GM18861 (cell line): ENCODE results near the gene PRCC.

Experiments
- ATAC-seq: cut with Tn5 transposase; IDR thresholded peaks from one replicate; pipeline ENCODE4 v1.9.1; 2021; ENCODE audit not compliant: unreplicated experiment

The PRCC gene

DNA sequence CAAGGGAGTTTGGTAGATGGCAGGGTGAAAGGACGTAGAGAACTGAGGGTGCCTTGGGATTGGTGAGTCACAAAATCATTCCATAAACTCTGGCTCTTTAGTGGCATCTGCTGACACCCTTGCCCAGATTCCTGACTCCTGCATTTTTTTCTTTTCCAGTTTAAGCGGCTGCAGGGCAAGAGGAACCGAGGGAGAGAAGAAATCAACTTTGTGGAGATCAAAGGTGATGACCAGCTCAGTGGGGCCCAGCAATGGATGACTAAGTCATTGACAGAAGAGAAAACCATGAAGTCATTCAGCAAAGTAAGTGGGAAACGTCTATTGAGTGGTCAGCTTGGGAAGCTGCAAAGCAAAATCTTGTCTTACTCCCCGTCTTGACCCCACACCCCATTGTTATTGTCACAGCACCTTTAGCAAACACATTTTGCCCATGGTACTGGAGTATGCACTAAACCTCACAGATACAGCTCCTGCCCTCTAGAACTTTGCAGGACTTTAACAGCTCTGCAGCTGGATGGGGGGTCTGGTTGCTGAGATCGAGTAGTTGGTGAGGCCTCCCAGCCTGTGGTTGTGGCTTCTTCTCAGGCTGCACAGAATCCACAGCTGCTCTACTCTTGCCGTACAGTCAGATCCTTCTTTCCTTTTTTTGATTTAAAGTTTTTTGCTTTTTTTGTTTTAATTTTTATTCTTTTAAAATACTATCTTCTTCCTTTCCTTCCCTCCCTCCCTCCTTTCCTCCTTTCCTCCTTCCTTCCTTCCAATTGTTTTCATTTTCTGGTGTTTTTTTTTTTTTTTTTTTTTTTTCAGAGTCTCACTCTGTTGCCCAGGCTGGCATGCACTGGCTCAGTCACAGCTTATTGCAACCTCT, 27.4 kb downstream of the PRCC start:
- no peak for ATAC-seq

DNA sequence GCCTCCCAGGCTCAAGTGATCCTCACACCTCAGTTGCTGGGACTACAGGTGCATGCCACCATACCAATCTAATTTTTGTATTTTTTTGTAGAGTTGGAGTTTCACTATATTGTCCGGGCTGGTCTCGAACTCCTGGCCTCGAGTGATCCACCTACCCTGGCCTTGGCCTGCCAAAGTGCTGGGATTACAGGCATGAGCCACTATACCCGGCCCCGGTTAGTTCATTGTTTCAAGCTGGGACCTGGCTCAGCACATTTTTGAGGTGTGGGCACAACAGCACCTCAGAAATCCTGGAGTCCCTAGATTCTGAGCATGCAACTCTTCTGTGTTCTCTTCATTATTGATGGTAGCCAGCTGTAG, 28.0 kb downstream of the PRCC start:
- no peak for ATAC-seq

DNA sequence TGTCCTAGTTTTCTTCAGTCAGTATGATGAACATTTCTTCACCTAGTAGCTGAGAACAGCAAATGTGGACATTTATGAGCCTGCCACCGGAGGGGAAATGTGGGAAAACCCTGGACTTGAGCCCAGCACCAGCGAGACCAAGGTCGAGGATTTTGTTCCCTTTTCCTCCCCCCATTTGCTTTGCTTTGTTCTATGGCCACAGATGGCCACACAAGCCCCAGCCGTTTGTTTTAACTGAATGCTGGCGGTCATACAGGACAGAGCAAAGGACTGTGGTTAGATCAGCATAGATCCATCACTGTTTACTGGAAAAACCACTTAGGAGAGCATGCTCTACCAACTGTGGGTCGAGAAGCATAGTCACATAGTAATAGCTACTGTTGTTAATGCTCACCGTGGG, 28.5 kb downstream of the PRCC start:
- no peak for ATAC-seq

DNA sequence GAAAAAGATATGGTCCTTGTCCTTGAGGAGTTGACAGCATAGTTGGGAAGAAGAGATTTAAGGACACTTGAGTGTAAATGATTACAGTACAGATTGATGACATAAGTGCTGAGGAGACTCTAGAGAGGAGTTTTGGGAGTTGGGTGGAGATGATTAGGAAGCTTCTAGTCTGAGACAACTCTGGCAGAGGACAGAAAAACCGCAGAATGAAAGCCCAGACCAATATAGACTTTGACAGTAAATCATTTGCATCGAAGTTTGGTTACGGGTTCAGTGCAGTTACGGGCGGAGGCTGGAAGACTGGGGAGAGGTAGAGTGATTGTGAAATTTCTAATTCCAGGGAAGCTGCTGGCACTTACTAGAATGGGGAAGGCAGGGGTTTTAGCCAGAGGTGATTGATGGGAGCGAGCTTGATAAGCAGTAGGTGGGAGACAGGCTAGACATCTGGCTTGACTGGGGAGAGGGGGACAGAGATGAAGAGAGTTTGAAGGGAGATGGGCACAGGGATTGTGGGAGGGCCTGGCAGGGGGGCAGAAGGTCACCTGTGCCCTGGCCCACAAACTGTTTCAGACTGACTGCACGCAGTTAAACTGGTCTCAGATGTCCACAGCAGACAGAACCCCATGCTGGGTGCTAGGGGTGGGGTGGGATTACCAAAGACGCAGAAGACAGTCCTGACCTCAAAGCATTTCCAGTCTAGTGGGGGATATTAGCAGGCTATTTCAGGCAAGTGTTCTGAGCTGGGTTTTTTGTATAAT, 29.2 kb downstream of the PRCC start:
- no peak for ATAC-seq

DNA sequence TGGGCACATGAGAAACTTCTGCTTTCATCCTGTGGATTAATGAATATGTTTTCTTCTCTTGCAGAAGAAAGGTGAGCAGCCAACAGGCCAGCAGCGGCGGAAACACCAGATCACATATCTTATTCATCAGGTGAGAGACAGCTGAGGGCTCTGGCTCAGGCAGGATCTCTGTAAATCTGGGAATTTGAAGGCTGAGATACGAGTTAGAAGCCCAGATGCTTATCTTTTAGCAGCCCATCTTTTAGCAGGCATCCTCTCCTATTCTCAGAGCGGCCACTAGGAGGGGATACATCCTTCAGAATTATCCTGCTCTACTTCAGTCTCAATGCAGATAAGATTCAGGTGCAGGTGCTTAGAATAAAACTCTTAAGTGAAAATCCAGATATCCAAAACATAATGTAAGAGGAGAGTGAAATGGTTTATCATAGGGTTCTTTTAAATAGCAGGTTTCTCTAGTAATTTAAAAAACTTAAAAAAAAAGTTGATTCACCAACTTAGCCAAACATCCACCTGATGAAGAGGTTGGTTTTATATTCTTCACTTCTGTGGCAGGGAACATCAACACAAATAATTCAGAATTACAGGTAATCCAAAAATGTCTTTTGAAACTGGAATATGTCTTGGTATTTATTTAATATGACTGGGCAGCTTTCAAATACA, 30.0 kb downstream of the PRCC start:
- ATAC-seq: no peak

DNA sequence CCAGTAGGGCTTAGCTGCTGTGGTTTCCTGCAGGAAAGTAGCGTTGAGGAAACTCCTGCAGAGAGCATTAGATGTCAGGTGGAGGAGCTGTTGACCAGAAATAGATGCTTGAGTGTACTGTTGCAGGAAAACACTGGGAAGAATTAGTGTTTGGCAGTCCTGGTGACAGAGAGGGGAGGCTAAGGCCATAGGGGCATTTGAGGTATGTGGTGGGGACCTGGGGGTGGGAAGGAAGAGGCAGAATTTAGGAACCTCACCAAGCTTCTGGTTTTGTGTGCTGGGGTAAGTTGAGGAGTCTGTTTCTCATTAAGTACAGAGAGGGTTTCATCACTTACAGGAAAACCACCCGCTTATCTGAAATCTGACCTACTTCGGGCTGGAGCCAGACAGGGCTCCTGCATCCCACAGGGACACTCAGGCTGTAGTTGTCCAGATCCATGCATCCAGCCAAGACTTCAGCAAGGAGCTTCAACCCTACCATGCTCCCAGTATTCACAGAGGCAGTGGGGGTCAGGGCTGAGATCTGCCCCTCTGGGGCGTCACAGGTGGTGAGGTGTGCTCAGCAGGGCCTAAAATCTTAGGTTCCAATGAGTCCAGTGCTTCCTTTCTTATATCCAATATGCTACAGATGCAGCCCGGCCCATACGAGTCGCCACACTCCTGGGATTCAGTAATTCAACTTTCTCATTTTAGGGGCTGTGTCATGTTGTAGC, 34.2 kb downstream of the PRCC start:
- no peak for ATAC-seq

DNA sequence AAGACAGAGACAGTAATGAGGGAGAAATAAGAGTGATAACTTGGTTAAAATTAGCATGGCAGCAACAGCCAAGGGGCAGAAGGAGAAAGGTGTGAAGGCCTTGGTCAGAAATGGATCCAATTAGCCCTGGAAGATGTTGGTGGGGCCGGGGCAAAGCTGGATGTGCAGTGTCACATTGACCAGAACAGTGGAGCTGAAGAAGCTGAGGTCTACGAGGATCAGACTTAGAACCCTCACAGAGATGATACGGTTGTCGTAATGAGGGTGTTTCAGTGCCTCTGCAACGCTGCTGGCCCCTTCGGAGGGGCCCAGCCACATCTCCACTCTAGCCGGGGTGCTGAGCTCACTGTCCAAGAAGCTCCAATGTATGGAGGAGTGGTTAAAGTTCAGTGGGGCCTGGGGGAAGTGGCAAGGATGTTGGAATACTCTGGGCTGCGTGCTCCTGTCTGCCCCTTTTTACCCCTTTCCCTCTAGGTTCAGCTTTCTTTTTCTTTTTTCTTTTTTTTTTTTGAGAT, 35.1 kb downstream of the PRCC start:
- no peak for ATAC-seq

DNA sequence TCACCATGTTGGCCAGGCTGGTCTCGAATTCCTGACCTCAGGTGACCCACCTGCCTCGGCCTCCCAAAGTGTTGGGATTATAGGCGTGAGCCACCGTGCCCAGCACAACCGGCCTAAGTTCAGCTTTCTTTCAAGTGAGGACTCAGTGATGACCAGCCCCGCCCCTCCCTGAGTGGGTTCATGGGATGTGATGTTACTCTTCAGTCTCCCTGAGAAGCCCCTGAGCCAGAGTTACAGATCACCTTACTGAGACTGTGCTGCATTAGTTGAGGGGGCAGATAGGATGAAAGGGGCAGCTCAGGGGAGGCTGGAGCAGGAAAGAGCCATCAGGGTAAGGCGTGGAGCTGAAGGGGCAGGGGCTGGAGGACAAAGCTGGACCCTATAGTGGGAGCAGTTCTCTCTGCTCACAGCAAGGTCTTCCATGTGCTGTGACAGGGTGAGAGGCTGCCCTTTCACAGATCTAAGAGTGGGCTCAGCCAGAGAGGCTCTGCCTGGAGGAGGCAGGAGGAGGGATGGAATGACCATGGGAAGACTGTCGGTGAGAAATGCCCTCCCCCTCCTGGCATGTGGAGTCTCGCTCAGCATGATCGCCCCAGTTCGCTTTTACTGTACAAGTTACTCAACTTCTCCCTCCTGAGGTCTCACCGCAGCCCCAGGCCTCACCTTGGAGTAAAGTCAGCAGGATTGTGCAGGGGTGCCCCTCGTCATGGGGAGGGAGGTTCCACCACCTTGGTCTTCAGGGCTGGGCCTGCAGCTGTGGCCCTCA, 35.9 kb downstream of the PRCC start:
- ATAC-seq: no peak

DNA sequence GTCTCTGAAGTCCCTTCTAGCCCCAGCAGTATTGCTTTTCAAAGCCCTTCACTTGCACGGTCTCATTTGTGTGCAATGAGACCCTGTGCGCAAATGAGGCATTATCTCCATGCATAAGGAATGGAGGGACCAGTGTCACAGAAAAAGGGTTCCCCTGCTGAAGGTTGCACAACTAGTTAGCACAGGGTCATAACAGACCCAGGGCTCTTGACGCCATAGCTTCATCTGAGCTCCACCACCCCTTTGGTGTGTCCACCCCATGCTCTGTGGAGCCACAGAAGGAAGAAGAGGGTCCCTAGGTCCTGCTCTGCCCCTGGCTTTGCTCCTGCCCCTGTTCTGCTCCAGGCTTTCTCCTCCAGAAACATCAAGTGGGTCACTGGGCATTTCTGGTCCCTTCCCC, 36.7 kb downstream of the PRCC start:
- ATAC-seq: no peak

DNA sequence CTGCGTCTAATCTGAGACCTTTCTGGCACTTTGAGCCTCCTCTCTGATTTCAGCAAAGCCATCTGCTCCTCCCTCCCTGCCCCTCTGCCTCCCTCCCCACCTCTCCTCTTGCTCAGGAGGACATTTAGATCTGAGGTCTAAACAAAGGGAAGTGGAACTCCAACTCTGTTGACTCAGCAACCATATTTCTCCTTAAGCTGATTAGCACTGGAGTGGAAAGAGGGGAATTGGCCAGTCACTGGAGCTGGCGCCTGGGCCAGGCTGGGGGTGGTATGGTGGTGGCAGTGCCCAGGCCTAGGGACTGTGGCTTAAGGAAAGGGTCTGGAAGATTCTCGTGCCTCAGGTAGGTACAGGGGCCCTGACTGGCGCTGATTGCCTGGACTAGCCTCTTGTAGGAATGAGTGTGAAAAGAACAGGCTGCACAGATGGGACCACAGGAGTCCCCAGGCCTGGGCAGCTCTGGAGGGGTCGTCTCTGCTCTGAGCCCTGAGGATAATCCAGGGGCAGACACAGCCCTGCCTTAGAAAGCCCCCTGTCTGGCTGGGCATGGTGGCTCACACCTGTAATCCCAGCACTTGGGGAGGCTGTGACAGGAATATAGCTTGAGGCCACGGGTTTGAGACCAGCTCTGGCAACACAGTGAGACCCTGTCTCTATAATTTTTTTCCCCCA, 37.4 kb downstream of the PRCC start:
- no peak for ATAC-seq

DNA sequence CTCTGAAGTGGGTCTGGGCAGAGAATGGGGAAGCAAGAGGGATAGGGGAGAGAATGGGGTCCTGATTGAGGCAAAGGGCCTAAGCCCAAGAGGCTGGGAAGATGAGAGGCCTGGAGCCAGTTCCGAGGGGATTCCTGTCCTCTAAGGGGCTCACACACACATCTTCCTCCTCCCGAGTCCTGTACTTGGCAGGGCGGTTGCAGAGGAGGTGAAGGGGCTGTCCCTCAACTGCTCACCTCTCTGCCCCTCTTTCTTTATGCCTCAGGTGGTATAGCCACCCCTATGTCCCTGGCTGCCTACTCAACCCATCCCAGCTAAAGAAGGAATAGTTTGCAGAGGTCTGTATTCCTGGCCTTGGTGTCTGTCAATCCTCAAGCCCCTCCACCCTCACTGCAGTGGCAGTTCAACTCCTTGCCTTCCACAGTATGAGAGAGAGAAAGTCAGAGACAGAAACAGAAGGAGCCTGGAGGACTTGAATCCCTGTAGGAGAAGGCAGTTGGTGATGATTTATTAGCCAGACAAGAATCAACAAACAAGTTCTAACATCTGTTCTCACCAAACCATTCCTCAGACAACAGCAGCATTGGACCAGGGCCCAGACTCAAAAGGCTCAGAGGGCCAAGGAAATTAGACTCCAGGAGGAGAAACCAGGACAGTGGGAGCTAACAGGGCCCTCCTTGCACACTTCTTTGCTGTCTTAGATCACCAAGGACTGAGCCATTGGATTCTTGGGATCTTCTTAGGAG, 38.6 kb downstream of the PRCC start:
- ATAC-seq: no peak

DNA sequence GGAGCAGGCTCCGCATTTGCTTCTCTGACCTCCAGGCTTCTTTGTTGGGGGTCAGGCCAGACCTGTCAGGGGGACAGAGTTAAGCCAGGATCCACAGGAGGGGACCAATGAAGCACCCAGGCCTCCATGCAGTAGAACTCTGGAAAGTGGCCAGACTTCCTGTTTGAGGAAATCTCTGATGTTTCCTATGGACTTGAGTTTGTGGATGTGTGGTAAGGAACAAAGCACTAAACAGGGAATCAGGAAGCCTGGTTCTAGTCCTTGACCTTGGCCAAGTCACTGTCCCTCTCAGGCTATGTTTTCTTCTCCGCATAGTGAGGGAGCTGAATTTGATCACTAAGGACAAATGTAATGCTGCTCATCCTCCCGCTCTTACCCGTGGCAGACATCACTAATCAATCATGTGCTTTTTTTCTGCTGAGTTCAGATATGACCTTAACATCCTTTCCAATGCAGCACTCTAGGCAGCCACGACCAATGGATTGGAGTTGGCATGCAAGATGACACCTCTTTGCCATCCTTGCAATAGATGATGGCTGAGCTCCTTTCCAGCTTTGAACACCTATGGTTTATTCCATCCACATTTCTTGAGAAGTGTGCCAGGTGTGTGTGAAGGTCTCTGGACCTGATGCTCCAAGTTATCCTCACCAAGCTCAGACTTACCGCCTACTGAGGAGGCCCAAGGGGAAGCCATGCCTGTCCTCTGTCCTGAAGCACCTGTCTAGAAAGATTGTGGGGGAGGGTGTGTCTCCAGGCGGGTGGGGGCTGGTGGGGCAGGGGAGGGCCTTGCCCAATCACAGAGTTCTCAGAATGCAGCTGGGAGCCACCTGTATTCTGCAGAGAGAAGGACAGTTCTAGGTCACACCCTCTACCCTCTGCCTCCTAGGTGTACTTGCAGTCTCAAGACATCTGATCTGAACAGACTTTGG, 39.4 kb downstream of the PRCC start:
- no peak for ATAC-seq

DNA sequence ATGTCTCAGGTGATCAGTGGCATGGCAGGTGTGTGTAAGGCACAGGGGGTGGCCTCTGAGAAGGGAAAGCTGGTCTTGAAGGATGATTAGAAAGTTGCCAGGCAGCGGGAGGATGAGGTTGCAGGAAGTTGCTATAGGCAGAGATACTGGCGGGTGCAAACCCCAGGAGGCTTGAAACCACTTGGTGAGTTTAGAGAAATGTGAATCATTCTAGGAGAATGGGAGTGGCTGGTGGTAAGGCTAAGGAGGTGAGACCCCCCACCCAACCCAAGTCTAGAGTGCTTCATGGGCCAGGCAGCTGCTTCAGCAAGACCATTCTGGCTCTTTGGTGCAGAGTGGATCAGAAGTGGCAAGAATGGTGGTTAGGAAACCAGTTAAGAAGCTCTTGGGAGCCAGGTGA, 40.3 kb downstream of the PRCC start:
- no peak for ATAC-seq

DNA sequence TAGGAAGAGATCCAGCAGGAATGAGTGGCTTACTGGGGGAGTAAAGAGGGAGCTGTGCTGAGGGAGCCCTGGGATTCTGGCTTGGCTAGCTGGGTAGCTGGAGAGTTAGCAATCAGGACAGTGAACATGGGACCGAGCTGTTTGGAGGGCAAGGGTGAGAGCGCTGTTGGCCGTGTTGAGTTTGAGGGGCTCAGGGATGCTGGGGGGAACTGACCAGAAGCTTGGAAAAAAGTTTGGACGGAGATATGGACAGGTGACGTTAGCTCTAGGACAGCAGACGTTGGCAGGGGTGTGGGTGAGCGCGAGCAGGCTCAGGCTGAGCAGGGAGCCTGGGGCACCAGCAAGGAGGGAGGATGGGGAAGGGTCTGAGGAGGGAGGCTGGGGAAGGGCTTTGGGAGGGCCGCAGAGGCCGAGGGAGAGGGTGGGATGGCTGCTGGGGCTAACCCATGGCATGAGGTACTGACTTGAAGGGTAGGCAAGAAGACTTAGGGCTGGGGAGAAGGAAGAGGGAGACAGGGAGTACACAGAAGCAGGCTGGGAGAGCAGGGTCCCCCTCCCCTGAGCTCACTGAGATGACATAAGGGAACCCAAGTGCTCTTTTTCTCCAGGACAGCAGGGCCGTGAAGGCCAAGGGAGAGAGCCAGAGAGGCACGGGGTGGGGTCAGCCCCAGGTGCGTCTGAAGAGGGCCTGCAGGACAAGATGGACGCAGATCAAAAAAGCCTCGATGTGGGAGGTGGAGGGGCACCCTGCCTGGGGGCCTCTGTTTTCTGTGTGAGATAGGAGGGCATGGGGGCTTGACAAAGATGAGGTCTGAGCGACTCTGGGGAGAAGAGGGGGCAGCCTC, 41.1 kb downstream of the PRCC start:
- ATAC-seq: no peak

DNA sequence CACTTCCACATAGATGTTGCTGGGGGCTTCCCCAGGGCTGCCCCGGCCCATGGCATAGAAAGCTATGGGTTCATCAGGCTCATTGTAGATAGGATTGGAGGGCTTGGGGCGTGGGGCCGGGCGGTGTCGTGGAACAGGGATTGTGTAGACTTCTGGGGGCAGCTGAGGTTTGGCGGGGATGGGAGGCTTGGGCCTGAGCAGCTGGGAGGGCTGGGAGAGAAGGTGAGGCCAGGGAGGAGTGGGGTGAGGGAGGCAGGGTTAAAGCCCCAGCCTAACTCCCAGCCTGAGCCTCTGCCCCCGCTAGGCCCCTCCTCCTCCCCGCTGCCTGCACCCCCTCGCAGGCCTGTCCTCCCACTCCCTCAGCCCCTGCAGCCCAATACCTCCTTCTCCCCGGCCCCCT, 41.9 kb downstream of the PRCC start:
- ATAC-seq: no peak

DNA sequence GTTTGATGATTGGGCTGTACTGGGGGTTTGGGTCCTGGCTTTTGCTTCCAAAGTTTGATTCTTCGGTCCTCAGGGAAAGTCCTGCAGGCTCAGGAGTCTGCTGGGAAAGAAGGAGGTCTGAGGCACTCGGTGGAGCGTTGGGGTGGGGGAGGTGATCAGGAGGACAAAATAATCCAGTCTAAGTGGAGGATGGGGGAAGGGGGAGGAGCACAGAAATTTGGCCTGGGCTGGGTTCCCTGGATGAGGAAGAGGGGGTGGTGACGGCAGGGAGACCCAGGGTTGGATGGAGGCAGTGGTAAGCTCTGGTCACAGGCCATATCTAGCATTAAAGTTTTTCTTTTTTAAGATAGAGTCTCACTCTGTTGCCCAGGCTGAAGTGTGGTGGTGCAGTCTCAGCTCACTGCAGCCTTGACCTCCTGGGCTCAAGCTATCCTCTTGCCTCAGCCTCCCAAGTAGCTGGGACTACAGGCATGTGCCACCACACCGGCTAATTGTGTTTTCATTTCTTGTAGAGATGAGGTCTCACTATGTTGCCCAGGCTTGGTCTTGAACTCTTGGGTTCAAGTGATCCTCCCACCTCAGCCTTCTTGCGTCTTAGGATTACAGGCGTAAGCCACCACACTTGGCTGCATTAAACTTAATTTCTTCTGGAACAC, 42.5 kb downstream of the PRCC start:
- no peak for ATAC-seq

DNA sequence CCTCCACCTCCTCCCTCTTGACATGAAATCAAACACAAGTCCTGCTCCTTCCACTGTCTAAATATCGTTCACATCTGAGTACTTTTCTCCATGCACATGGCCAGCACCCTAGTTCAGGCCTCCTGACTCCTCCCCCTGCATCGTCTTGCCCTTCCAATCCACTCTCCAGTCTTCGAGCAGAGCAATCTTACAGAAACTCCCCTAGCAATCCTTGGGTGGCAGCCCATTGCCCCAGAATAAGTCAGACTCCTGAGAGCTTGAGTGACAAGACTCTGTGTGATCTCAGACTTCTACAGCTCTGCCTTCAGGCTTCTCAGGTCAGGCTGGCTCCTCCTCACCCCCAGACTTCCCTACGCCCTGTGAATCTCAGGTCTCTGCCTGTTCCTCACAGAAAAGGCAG, 43.8 kb downstream of the PRCC start:
- ATAC-seq: no peak
